Lower lobe of right lung (tissue), 2 donors: Measurements from ENCODE around the gene TMEM238L. TPM values are rescaled to one million over a fixed set of nuclear protein-coding genes. Genes with fewer than 3 reads are reported as not detected.

Experiments used
- ATAC-seq, 2 donors: fragments of 200-7000 bp; cut with Tn5 transposase; one replicate each; pipeline ENCODE4 v1.9.1; 2020 to 2022; ENCODE audit warnings: mild to moderate bottlenecking in 2 of 2, moderate library complexity in 2 of 2
- DNase-seq: peaks from one replicate; pipeline ENCODE4 v3.0.0-alpha.2; 2020
- H3K27ac ChIP-seq: fragments of 200-600 bp; one replicate; pipeline ENCODE4 v1.8.0; 2022
- H3K27me3 ChIP-seq: fragments of 200-600 bp; one replicate; pipeline ENCODE4 v1.8.0; 2022; ENCODE audit warnings: low read depth
- H3K36me3 ChIP-seq: fragments of 200-600 bp; one replicate; pipeline ENCODE4 v1.8.0; 2022; ENCODE audit warnings: mild to moderate bottlenecking
- H3K4me1 ChIP-seq: fragments of 200-600 bp; one replicate; pipeline ENCODE4 v1.8.0; 2022
- H3K4me3 ChIP-seq: fragments of 200-600 bp; one replicate; pipeline ENCODE4 v1.8.0; 2022; ENCODE audit warnings: mild to moderate bottlenecking
- H3K9me3 ChIP-seq: fragments of 200-600 bp; one replicate; pipeline ENCODE4 v1.8.0; 2022
- CTCF ChIP-seq: fragments of 200-600 bp; IDR thresholded peaks from one replicate; pipeline ENCODE4 v1.8.0; 2022; ENCODE audit warnings: antibody characterized with exemption, mild to moderate bottlenecking
- intact Hi-C: fragments of 100-400 bp; cut with DNase I; formaldehyde crosslinking; loops from one replicate; pipeline ENCODE4 v1.11.0; 2022
- total RNA-seq: library from RNA; stranded (reverse); fragmentation: NEBNext Ultra II Directional; extraction: Animal tissue kit (Norgen Biotek cat#: 25700); gene quantifications from one replicate; pipeline ENCODE4 v1.2.1, GENCODE V29; 2021
- donor health status: DM: no; HTN: yes; CAD: no; lungs with severe emphysema.

TMEM238L gene
- total RNA-seq, 1 donor from 2014 or later: not detected

GRCh38 chr17:10767232-10767631, 36.7 kb downstream of the TMEM238L start:
- no peak for DNase-seq
- Histone ChIP-seq H3K9me3 (peaks cover under 1% of the 10 kb centered on the region), H3K4me1 (no peaks in the 10 kb centered on the region), H3K27ac (no peak overlapping the region), H3K27me3 (no peaks in the 10 kb centered on the region), H3K4me3 (no peak overlapping the region), H3K36me3 (no peaks in the 10 kb centered on the region)
- ATAC-seq: no peak
- intact Hi-C loops: no loop called here
- TF ChIP-seq CTCF: no peak

- ATAC-seq: no peak
These were observed 41.9 kb downstream of the TMEM238L start for GRCh38 chr17:10762037-10762436.

GRCh38 chr17:10761281-10761680, 42.6 kb downstream of the TMEM238L start:
- intact Hi-C loops: no loop called here
- Histone ChIP-seq H3K27me3 (no peaks in the 10 kb centered on the region), H3K9me3 (no peaks in the 10 kb centered on the region)

More at GRCh38 chr17:10762037-10762436, 41.9 kb downstream of the TMEM238L start:
- H3K9me3 ChIP-seq: no peaks in the 10 kb centered on the region
- H3K27ac ChIP-seq: no peak overlapping the region
- H3K27me3 ChIP-seq: no peaks in the 10 kb centered on the region
- H3K4me1 ChIP-seq: no peaks in the 10 kb centered on the region
- H3K36me3 ChIP-seq: no peaks in the 10 kb centered on the region
- no peak overlapping the region for H3K4me3 ChIP-seq
- no peak for TF ChIP-seq CTCF
- intact Hi-C loops: no loop called here
- DNase-seq: no peak

GRCh38 chr17:10758062-10758461, 45.8 kb downstream of the TMEM238L start:
- Histone ChIP-seq H3K4me1 (no peaks in the 10 kb centered on the region), H3K36me3 (no peaks in the 10 kb centered on the region), H3K9me3 (no peaks in the 10 kb centered on the region), H3K27ac (no peak overlapping the region), H3K27me3 (no peaks in the 10 kb centered on the region), H3K4me3 (no peak overlapping the region)
- intact Hi-C loops: no loop called here
- DNase-seq (no peak), ATAC-seq (no peak)
- TF ChIP-seq CTCF: no peak

More at GRCh38 chr17:10761281-10761680, 42.6 kb downstream of the TMEM238L start:
- Histone ChIP-seq H3K4me1 (no peaks in the 10 kb centered on the region), H3K27ac (no peak overlapping the region), H3K36me3 (no peaks in the 10 kb centered on the region), H3K4me3 (no peak overlapping the region)
- TF ChIP-seq CTCF: no peak
- no peak for DNase-seq
- no peak for ATAC-seq

GRCh38 chr17:10757647-10758046, 46.3 kb downstream of the TMEM238L start:
- Histone ChIP-seq H3K4me3 (no peak overlapping the region), H3K27ac (no peak overlapping the region), H3K27me3 (no peaks in the 10 kb centered on the region), H3K4me1 (no peaks in the 10 kb centered on the region), H3K9me3 (no peaks in the 10 kb centered on the region), H3K36me3 (no peaks in the 10 kb centered on the region)
- TF ChIP-seq CTCF: no peak
- intact Hi-C loops: no loop called here
- ATAC-seq (no peak), DNase-seq (no peak)

GRCh38 chr17:10757067-10757466, 46.8 kb downstream of the TMEM238L start:
- Histone ChIP-seq H3K4me1 (no peaks in the 10 kb centered on the region), H3K4me3 (no peak overlapping the region), H3K27me3 (no peaks in the 10 kb centered on the region), H3K36me3 (no peaks in the 10 kb centered on the region), H3K9me3 (no peaks in the 10 kb centered on the region), H3K27ac (no peak overlapping the region)
- TF ChIP-seq CTCF: no peak
- ATAC-seq (peak in 1 of 2 donors; percentile 11), DNase-seq (no peak)
- intact Hi-C loops: no loop called here
